CD14-positive monocyte (primary cell): ENCODE results near the gene SWT1. TPM values are rescaled to one million over a fixed set of nuclear protein-coding genes. Genes with fewer than 3 reads are reported as not detected.
"Not testable (repeated sequence)": the region's sequence is repeated elsewhere in the genome, so short reads cannot be mapped to it uniquely, and the experiment has no call there.

Experiments used
- DNase-seq, 3 donors: peaks; one replicate each; pipeline ENCODE4 v3.0.0-alpha.2; 2011 to 2022
- H2AFZ ChIP-seq: 2 replicates; pipeline ENCODE4 v1.6.0; 2012; ENCODE audit warnings: mild to moderate bottlenecking, low read depth, low read length, inconsistent platforms; ENCODE audit not compliant: insufficient read depth, poor library complexity, severe bottlenecking
- H3K27ac ChIP-seq, 2 donors: 1 replicate in 1 of 2; 2 replicates in 1 of 2; pipeline ENCODE4 v1.5.1; 2012 to 2013; ENCODE audit warnings: low read length in 2 of 2, control low read depth in 1 of 2, inconsistent platforms in 1 of 2, low read depth in 1 of 2, mild to moderate bottlenecking in 1 of 2
- H3K27me3 ChIP-seq, 2 donors: one replicate each; pipeline versions ENCODE4 v1.6.0 to v1.6.1; 2011 to 2013; ENCODE audit warnings: low read length in 2 of 2; ENCODE audit not compliant: control insufficient read depth in 2 of 2, insufficient read depth in 2 of 2
- H3K36me3 ChIP-seq, 2 donors: replicated peaks in 1 of 2; 1 replicate in 1 of 2; 2 replicates in 1 of 2; pipeline versions ENCODE4 v1.5.1 to v1.6.1; 2012 to 2013; ENCODE audit warnings: low read length in 2 of 2, control low read depth in 1 of 2, inconsistent platforms in 1 of 2, mild to moderate bottlenecking in 1 of 2; ENCODE audit not compliant: insufficient read depth in 2 of 2, control insufficient read depth in 1 of 2
- H3K4me1 ChIP-seq, 2 donors: 1 replicate in 1 of 2; 2 replicates in 1 of 2; pipeline versions ENCODE4 v1.5.1 to v1.6.1; 2012 to 2013; ENCODE audit warnings: low read length in 2 of 2, control low read depth in 1 of 2, inconsistent platforms in 1 of 2, mild to moderate bottlenecking in 1 of 2, moderate library complexity in 1 of 2; ENCODE audit not compliant: insufficient read depth in 2 of 2, control insufficient read depth in 1 of 2
- H3K4me2 ChIP-seq: replicated peaks from 2 replicates; pipeline ENCODE3; 2012; ENCODE audit warnings: low read length, moderate library complexity, mild to moderate bottlenecking; ENCODE audit not compliant: poor library complexity, severe bottlenecking; ENCODE audit errors: extremely low read depth
- H3K4me3 ChIP-seq, 3 experiments: fragments of 200-600 bp in 1 of 3; sonication (generic) in 1 of 3; replicated peaks in 1 of 3; 1 replicate in 2 of 3; 2 replicates in 1 of 3; pipeline ENCODE4 v1.5.1; 2011 to 2013; ENCODE audit warnings: low read length in 3 of 3, mild to moderate bottlenecking in 3 of 3, control low read depth in 2 of 3, low read depth in 2 of 3, inconsistent platforms in 1 of 3, moderate library complexity in 1 of 3
- H3K79me2 ChIP-seq: 2 replicates; pipeline ENCODE4 v1.6.0; 2012; ENCODE audit warnings: mild to moderate bottlenecking, control low read depth, inconsistent platforms, low read length, moderate library complexity; ENCODE audit not compliant: insufficient read depth
- H3K9ac ChIP-seq: 2 replicates; pipeline ENCODE4 v1.6.0; 2017; ENCODE audit warnings: low read length, mild to moderate bottlenecking; ENCODE audit not compliant: insufficient read depth, poor library complexity, severe bottlenecking
- H3K9me3 ChIP-seq, 2 donors: replicated peaks in 1 of 2; 1 replicate in 1 of 2; 2 replicates in 1 of 2; pipeline versions ENCODE4 v1.5.1 to v1.6.1; 2012 to 2013; ENCODE audit warnings: low read length in 2 of 2, control low read depth in 1 of 2; ENCODE audit not compliant: control insufficient read depth in 1 of 2, insufficient read depth in 1 of 2
- H4K20me1 ChIP-seq: 2 replicates; pipeline ENCODE4 v1.6.0; 2012; ENCODE audit warnings: mild to moderate bottlenecking, low read length, control low read depth, moderate library complexity; ENCODE audit not compliant: insufficient read depth
- H3K27ac Mint-ChIP-seq, 7 donors: one replicate each; pipeline ENCODE4 v1.8.0; 2020; ENCODE audit warnings: mild to moderate bottlenecking in 7 of 7, mixed read lengths in 7 of 7, moderate library complexity in 6 of 7, inconsistent platforms in 2 of 7
- H3K27me3 Mint-ChIP-seq, 3 donors: one replicate each; pipeline ENCODE4 v1.8.0; 2021 to 2022; ENCODE audit warnings: low read depth in 3 of 3, mild to moderate bottlenecking in 3 of 3, mixed read lengths in 3 of 3, moderate library complexity in 3 of 3, inconsistent platforms in 1 of 3
- H3K36me3 Mint-ChIP-seq, 2 donors: one replicate each; pipeline ENCODE4 v1.8.0; 2020; ENCODE audit warnings: mixed read lengths in 2 of 2, inconsistent platforms in 1 of 2, mild to moderate bottlenecking in 1 of 2
- H3K4me1 Mint-ChIP-seq: one replicate; pipeline ENCODE4 v1.8.0; 2020; ENCODE audit warnings: mild to moderate bottlenecking, mixed read lengths
- H3K4me3 Mint-ChIP-seq, 2 donors: one replicate each; pipeline ENCODE4 v1.8.0; 2020; ENCODE audit warnings: mild to moderate bottlenecking in 2 of 2, mixed read lengths in 2 of 2, moderate library complexity in 1 of 2
- H3K9me3 Mint-ChIP-seq, 7 donors: one replicate each; pipeline ENCODE4 v1.8.0; 2020 to 2022; ENCODE audit warnings: mixed read lengths in 7 of 7, mild to moderate bottlenecking in 6 of 7, moderate library complexity in 6 of 7, inconsistent platforms in 2 of 7
- CTCF ChIP-seq: fragments of 200-600 bp; IDR thresholded peaks from one replicate; pipeline ENCODE4 v1.8.0; 2022; ENCODE audit warnings: antibody characterized with exemption, mild to moderate bottlenecking
- WGBS: methylation state at CpG from one replicate; pipeline ENCODE4 v1.1.5; 2013; ENCODE audit warnings: missing lambda C conversion rate; ENCODE audit not compliant: insufficient coverage; 5-methylcytosine and 5-hydroxymethylcytosine counted together
- intact Hi-C, 2 donors: fragments of 100-400 bp; cut with micrococcal nuclease; formaldehyde crosslinking; loops; one replicate each; pipeline versions ENCODE4 v1.15.0 to v1.15.1; 2023
- polyA plus RNA-seq, 3 donors: library from polyadenylated mRNA; depleted of rRNA in 1 of 3; unstranded in 2 of 3; stranded (reverse) in 1 of 3; fragments of 300-500 nt in 2 of 3; fragments of >200 nt in 1 of 3; fragmentation: Illumina TruSeq in 2 of 3; gene quantifications; 1 replicate in 2 of 3; 2 replicates in 1 of 3; pipeline ENCODE4 v1.2.3, GENCODE V29; 2012 to 2021

Gene SWT1
- polyA plus RNA-seq, 3 donors = 0.89 to 2.8 (median 1.7) TPM

- H3K9me3 ChIP-seq, H4K20me1 ChIP-seq, H3K36me3 Mint-ChIP-seq, H3K4me3 ChIP-seq, DNase-seq, H3K9ac ChIP-seq, H3K27ac ChIP-seq, H3K4me2 ChIP-seq, H3K4me3 Mint-ChIP-seq, H3K79me2 ChIP-seq, H3K4me1 ChIP-seq, H3K9me3 Mint-ChIP-seq, H3K4me1 Mint-ChIP-seq, H3K36me3 ChIP-seq, H3K27me3 Mint-ChIP-seq, intact Hi-C loops, H3K27ac Mint-ChIP-seq, H2AFZ ChIP-seq, H3K27me3 ChIP-seq: not testable (repeated sequence)
- WGBS = no CpG with 5 or more reads among the region's 6 CpGs
These were observed 98.6 kb downstream of the SWT1 start for GRCh38 chr1:185255595-185255994.

- H3K4me3 ChIP-seq, intact Hi-C loops, H3K9me3 ChIP-seq, H4K20me1 ChIP-seq, H2AFZ ChIP-seq, H3K27me3 Mint-ChIP-seq, H3K36me3 Mint-ChIP-seq, H3K36me3 ChIP-seq, H3K9me3 Mint-ChIP-seq, H3K9ac ChIP-seq, DNase-seq, H3K27me3 ChIP-seq, H3K4me1 Mint-ChIP-seq, H3K4me1 ChIP-seq, H3K27ac Mint-ChIP-seq, H3K4me3 Mint-ChIP-seq, H3K27ac ChIP-seq, H3K4me2 ChIP-seq, H3K79me2 ChIP-seq: not testable (repeated sequence)
- 100% methylated on average over 1 of the region's 32 CpGs for WGBS
These were observed 100.4 kb downstream of the SWT1 start for GRCh38 chr1:185257116-185257949.

- Mint-ChIP-seq H3K27ac (no peak overlapping the region), H3K36me3 (no peaks in the 10 kb centered on the region), H3K9me3 (peaks cover 0 to 7% (median 4%) of the 10 kb centered on the region in 7 donors), H3K4me3 (no peak overlapping the region), H3K27me3 (peaks cover 0 to 2% (median 0%) of the 10 kb centered on the region in 3 donors), H3K4me1 (peaks cover 10% of the 10 kb centered on the region)
- Histone ChIP-seq H3K9ac (no peak overlapping the region), H3K4me2 (no peak overlapping the region), H3K36me3 (no peaks in the 10 kb centered on the region), H3K27ac (no peak overlapping the region), H3K79me2 (no peaks in the 10 kb centered on the region), H3K4me1 (peaks cover 4 to 7% of the 10 kb centered on the region in 2 donors), H3K4me3 (no peak overlapping the region), H3K27me3 (no peaks in the 10 kb centered on the region), H4K20me1 (no peaks in the 10 kb centered on the region), H2AFZ (no peak overlapping the region), H3K9me3 (no peaks in the 10 kb centered on the region)
- intact Hi-C loops = no loop called here
- no peak for TF ChIP-seq CTCF
- no peak for DNase-seq
- WGBS = no CpG with 5 or more reads among the region's 2 CpGs
These were observed 100.9 kb downstream of the SWT1 start for GRCh38 chr1:185257950-185258208.
